Mesendoderm (in vitro differentiated cells): ENCODE results near the gene FAM83C.

Experiments
- DNase-seq: peaks from one replicate; pipeline ENCODE4 v3.0.0; 2013
- H2AK5ac ChIP-seq: 2 replicates; pipeline ENCODE4 v1.6.1; 2013; ENCODE audit warnings: low read length, inconsistent platforms
- H2BK120ac ChIP-seq: 2 replicates; pipeline ENCODE4 v1.6.1; 2013; ENCODE audit warnings: low read depth, mild to moderate bottlenecking, low read length, moderate library complexity, mixed read lengths
- H2BK15ac ChIP-seq: replicated peaks from 2 replicates; pipeline ENCODE4 v1.6.1; 2013; ENCODE audit warnings: low read depth, mild to moderate bottlenecking, moderate library complexity
- H2BK5ac ChIP-seq: 2 replicates; pipeline ENCODE4 v1.6.1; 2013; ENCODE audit warnings: low read length, inconsistent platforms
- H3K18ac ChIP-seq: 2 replicates; pipeline ENCODE4 v1.6.1; 2013; ENCODE audit warnings: mild to moderate bottlenecking, low read length, mixed read lengths
- H3K23ac ChIP-seq: one replicate; pipeline ENCODE4 v1.6.1; 2013; ENCODE audit warnings: low read length
- H3K27ac ChIP-seq: 2 replicates; pipeline ENCODE4 v1.5.1; 2013; ENCODE audit warnings: low read depth, mild to moderate bottlenecking, inconsistent platforms, low read length, moderate library complexity
- H3K27me3 ChIP-seq: 2 replicates; pipeline ENCODE4 v1.6.1; 2013; ENCODE audit warnings: low read length, control low read depth, mild to moderate bottlenecking, inconsistent platforms; ENCODE audit not compliant: insufficient read depth, poor library complexity
- H3K36me3 ChIP-seq: 2 replicates; pipeline ENCODE4 v1.6.1; 2013; ENCODE audit warnings: low read length, inconsistent platforms; ENCODE audit not compliant: control insufficient read depth, insufficient read depth
- H3K4ac ChIP-seq: one replicate; pipeline ENCODE4 v1.6.1; 2013; ENCODE audit warnings: low read depth, mild to moderate bottlenecking, low read length, moderate library complexity
- H3K4me1 ChIP-seq: 2 replicates; pipeline ENCODE4 v1.6.1; 2013; ENCODE audit warnings: low read depth, low read length, inconsistent platforms; ENCODE audit not compliant: control insufficient read depth
- H3K4me2 ChIP-seq: 2 replicates; pipeline ENCODE4 v1.6.1; 2013; ENCODE audit warnings: low read length
- H3K4me3 ChIP-seq: 2 replicates; pipeline ENCODE4 v1.5.1; 2013; ENCODE audit warnings: mild to moderate bottlenecking, low read length
- H3K56ac ChIP-seq: one replicate; pipeline ENCODE4 v1.6.1; 2013; ENCODE audit warnings: low read length
- H3K79me1 ChIP-seq: 2 replicates; pipeline ENCODE4 v1.6.1; 2013; ENCODE audit warnings: low read length, inconsistent platforms
- H3K79me2 ChIP-seq: 2 replicates; pipeline ENCODE4 v1.6.1; 2013; ENCODE audit warnings: mild to moderate bottlenecking, low read length; ENCODE audit not compliant: control insufficient read depth, insufficient read depth
- H3K9ac ChIP-seq: 2 replicates; pipeline ENCODE4 v1.6.1; 2013; ENCODE audit warnings: low read length, inconsistent platforms
- H4K5ac ChIP-seq: one replicate; pipeline ENCODE4 v1.6.1; 2013; ENCODE audit warnings: low read length
- H4K8ac ChIP-seq: one replicate; pipeline ENCODE4 v1.6.1; 2013; ENCODE audit warnings: low read depth, mild to moderate bottlenecking, control low read depth, low read length, moderate library complexity
- WGBS: extraction: QIAGEN DNeasy Blood & Tissue Kit; methylation state at CpG from one replicate; pipeline ENCODE4 v1.1.7; 2013; ENCODE audit warnings: low lambda C conversion rate, missing lambda C conversion rate; ENCODE audit not compliant: insufficient coverage; ENCODE audit errors: extremely low coverage; 5-methylcytosine and 5-hydroxymethylcytosine counted together

FAM83C gene

GRCh38 chr20:35270021-35270902, 22.0 kb downstream of the FAM83C start:
- Histone ChIP-seq H2BK5ac (no peak overlapping the region), H3K9ac (no peak overlapping the region), H3K27me3 (no peaks in the 10 kb centered on the region), H3K18ac (no peak overlapping the region), H3K4me1 (no peaks in the 10 kb centered on the region), H2AK5ac (no peak overlapping the region), H3K4ac (no peak overlapping the region), H3K27ac (no peak overlapping the region), H3K36me3 (no peaks in the 10 kb centered on the region), H2BK120ac (no peak overlapping the region), H3K23ac (no peak overlapping the region), H4K8ac (no peak overlapping the region), H3K56ac (no peak overlapping the region), H3K4me3 (no peak overlapping the region), H3K4me2 (no peak overlapping the region), H3K79me1 (no peaks in the 10 kb centered on the region), H3K79me2 (no peaks in the 10 kb centered on the region), H2BK15ac (no peak overlapping the region), H4K5ac (no peak overlapping the region)
- peak; percentile 66 for DNase-seq
- no CpG with 5 or more reads among the region's 19 CpGs for WGBS

GRCh38 chr20:35269055-35269781, 23.0 kb downstream of the FAM83C start:
- H3K18ac ChIP-seq, result no peak overlapping the region
- no peak overlapping the region for H2AK5ac ChIP-seq
- no peak overlapping the region for H3K4me2 ChIP-seq
- H3K79me2 ChIP-seq, result no peaks in the 10 kb centered on the region
- WGBS, result no CpG with 5 or more reads among the region's 14 CpGs
- H4K5ac ChIP-seq, result no peak overlapping the region
- no peak overlapping the region for H2BK15ac ChIP-seq
- H3K4me1 ChIP-seq, result no peaks in the 10 kb centered on the region
- no peak overlapping the region for H2BK120ac ChIP-seq
- no peak overlapping the region for H3K4me3 ChIP-seq
- H4K8ac ChIP-seq, result no peak overlapping the region
- H3K79me1 ChIP-seq, result no peaks in the 10 kb centered on the region
- H3K36me3 ChIP-seq, result no peaks in the 10 kb centered on the region
- H3K23ac ChIP-seq, result no peak overlapping the region
- peak overlapping the region; percentile 62 for H3K56ac ChIP-seq
- H2BK5ac ChIP-seq, result no peak overlapping the region
- H3K4ac ChIP-seq, result no peak overlapping the region
- H3K27me3 ChIP-seq, result no peaks in the 10 kb centered on the region
- no peak overlapping the region for H3K9ac ChIP-seq
- DNase-seq, result peak; percentile 90
- no peak overlapping the region for H3K27ac ChIP-seq

- Histone ChIP-seq H4K8ac (no peak overlapping the region), H3K23ac (no peak overlapping the region), H3K18ac (no peak overlapping the region), H3K4me2 (no peak overlapping the region), H3K4me3 (no peak overlapping the region), H3K27ac (no peak overlapping the region), H3K79me1 (no peaks in the 10 kb centered on the region), H3K4me1 (peaks cover 6% of the 10 kb centered on the region), H3K79me2 (no peaks in the 10 kb centered on the region), H2BK15ac (no peak overlapping the region), H2AK5ac (no peak overlapping the region), H4K5ac (no peak overlapping the region), H2BK120ac (no peak overlapping the region), H2BK5ac (no peak overlapping the region), H3K27me3 (no peaks in the 10 kb centered on the region), H3K56ac (no peak overlapping the region), H3K36me3 (no peaks in the 10 kb centered on the region), H3K9ac (no peak overlapping the region), H3K4ac (no peak overlapping the region)
- no CpG with 5 or more reads among the region's 16 CpGs for WGBS
- no peak for DNase-seq
Observed at GRCh38 chr20:35267092-35267491, 25.1 kb downstream of the FAM83C start.

GRCh38 chr20:35264755-35265154, 27.5 kb downstream of the FAM83C start:
- H3K4ac ChIP-seq, result no peak overlapping the region
- no peak overlapping the region for H4K5ac ChIP-seq
- H3K4me1 ChIP-seq, result peaks cover 7% of the 10 kb centered on the region
- H2AK5ac ChIP-seq, result no peak overlapping the region
- no peak overlapping the region for H2BK5ac ChIP-seq
- H3K79me2 ChIP-seq, result no peaks in the 10 kb centered on the region
- H3K4me3 ChIP-seq, result no peak overlapping the region
- no peak overlapping the region for H3K9ac ChIP-seq
- no peaks in the 10 kb centered on the region for H3K27me3 ChIP-seq
- H3K18ac ChIP-seq, result no peak overlapping the region
- WGBS, result no CpG with 5 or more reads among the region's 1 CpG
- no peak overlapping the region for H3K23ac ChIP-seq
- H2BK15ac ChIP-seq, result no peak overlapping the region
- no peak overlapping the region for H3K4me2 ChIP-seq
- peak; percentile 84 for DNase-seq
- H3K79me1 ChIP-seq, result no peaks in the 10 kb centered on the region
- H3K27ac ChIP-seq, result no peak overlapping the region
- no peak overlapping the region for H4K8ac ChIP-seq
- no peaks in the 10 kb centered on the region for H3K36me3 ChIP-seq
- H3K56ac ChIP-seq, result no peak overlapping the region
- no peak overlapping the region for H2BK120ac ChIP-seq

GRCh38 chr20:35263532-35264341, 28.5 kb downstream of the FAM83C start:
- no peak for DNase-seq
- Histone ChIP-seq H3K4me3 (no peak overlapping the region), H3K27me3 (no peaks in the 10 kb centered on the region), H4K5ac (no peak overlapping the region), H3K56ac (peak overlapping the region; percentile 66), H3K4ac (peak overlapping the region; percentile 18), H3K27ac (peak overlapping the region; percentile 77), H3K18ac (peak overlapping the region; percentile 29), H3K9ac (no peak overlapping the region), H2BK5ac (peak overlapping the region; percentile 75), H3K23ac (peak overlapping the region; percentile 91), H3K79me2 (no peaks in the 10 kb centered on the region), H3K4me2 (no peak overlapping the region), H3K36me3 (no peaks in the 10 kb centered on the region), H3K4me1 (peaks cover 7% of the 10 kb centered on the region), H3K79me1 (no peaks in the 10 kb centered on the region), H2BK15ac (no peak overlapping the region), H4K8ac (no peak overlapping the region), H2BK120ac (peak overlapping the region; percentile 83), H2AK5ac (peak overlapping the region; percentile 6)
- no CpG with 5 or more reads among the region's 17 CpGs for WGBS
